GM21825 (cell line): ENCODE data around the gene CCRL2.

Source experiments
- ATAC-seq: cut with Tn5 transposase; IDR thresholded peaks from one replicate; pipeline ENCODE4 v1.9.1; 2021; ENCODE audit warnings: mild to moderate bottlenecking, moderate library complexity; ENCODE audit not compliant: unreplicated experiment

CCRL2 gene, protein sequence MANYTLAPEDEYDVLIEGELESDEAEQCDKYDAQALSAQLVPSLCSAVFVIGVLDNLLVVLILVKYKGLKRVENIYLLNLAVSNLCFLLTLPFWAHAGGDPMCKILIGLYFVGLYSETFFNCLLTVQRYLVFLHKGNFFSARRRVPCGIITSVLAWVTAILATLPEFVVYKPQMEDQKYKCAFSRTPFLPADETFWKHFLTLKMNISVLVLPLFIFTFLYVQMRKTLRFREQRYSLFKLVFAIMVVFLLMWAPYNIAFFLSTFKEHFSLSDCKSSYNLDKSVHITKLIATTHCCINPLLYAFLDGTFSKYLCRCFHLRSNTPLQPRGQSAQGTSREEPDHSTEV

DNA sequence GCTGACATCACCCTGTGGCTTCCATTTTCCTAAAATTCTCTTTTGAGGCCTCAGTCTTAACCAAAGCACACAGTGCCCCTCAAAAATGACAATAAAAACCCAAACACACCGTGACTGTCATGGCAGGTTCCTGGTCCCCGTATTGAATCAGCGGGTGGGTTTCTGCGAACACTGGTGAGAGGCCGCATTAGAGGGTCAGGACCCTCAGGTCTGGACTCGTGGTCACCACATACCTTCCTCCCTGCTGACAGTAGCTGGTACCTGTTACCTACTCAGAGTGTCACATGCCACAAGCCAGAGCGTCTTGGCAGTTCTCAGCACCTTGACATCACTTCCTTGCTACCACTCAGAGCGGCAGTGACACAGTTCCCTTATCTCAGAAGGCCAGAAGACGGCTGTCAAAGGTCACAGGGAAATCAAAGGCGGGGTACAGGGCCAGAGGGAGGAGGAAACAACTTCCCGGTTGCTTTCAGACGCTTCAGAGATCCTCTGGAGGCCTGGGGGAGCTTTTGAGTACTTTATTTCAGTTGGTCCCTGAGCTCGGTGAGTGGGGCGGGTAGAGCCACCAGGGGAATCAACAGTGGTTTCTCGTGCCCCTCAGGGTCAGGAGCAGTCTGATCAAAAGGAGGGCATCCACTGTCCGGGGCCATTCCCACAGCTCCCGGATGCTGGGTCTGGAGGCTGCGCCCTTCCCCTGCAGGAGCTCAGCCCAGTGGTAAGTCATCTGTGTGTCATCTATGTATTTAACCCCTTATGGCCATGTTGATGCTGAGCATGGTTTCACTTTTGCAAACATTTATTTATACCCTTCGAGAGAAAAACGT lies at the start of gene CCRL2, which contains the start of gene CCR5AS:
TSS of gene CCRL2 (plus strand) at position 472 of the 824 bp plus-strand sequence. CDS start 821 bp downstream, outside the sequence.
TSS of gene CCR5AS (minus strand) at position 279 of the 824 bp plus-strand sequence.
- ATAC-seq, result no peak

DNA sequence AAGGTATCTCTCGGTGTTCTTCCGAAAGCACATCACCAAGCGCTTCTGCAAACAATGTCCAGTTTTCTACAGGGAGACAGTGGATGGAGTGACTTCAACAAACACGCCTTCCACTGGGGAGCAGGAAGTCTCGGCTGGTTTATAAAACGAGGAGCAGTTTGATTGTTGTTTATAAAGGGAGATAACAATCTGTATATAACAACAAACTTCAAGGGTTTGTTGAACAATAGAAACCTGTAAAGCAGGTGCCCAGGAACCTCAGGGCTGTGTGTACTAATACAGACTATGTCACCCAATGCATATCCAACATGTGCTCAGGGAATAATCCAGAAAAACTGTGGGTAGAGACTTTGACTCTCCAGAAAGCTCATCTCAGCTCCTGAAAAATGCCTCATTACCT lies 48.6 kb upstream of the CCRL2 start:
- ATAC-seq, result no peak

DNA sequence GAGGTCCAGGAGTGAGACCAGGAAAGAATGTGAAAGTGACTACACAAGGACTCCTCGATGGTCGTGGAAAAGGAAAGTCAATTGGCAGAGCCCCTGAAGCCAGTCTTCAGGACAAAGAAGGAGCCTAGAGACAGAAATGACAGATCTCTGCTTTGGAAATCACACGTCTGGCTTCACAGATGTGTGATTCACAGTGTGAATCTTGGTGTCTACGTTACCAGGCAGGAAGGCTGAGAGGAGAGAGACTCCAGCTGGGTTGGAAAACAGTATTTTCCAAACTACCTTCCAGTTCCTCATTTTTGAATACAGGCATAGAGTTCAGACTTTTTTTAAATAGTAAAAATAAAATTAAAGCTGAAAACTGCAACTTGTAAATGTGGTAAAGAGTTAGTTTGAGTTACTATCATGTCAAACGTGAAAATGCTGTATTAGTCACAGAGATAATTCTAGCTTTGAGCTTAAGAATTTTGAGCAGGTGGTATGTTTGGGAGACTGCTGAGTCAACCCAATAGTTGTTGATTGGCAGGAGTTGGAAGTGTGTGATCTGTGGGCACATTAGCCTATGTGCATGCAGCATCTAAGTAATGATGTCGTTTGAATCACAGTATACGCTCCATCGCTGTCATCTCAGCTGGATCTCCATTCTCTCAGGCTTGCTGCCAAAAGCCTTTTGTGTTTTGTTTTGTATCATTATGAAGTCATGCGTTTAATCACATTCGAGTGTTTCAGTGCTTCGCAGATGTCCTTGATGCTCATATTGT lies 47.1 kb upstream of the CCRL2 start:
- peak; percentile 52 for ATAC-seq

DNA sequence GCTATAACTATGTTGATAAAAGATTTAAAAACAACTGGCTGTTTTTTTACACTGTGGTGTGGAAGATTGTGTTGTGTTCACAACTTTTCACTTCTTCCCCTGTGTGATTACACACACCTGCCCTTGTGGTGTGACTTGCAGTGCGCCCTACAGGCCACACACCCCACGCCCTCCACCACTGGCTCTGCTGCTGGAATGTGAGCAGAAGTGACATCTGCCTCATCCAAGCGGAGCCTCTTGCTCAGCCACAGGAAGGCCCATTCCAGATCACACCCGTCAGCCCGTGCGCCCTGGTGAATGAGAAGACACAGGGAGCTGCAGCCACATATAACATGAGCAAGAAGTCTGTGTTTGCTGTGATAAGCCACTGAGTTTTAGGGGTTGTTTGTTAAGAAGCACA lies 46.2 kb upstream of the CCRL2 start:
- ATAC-seq, result no peak

DNA sequence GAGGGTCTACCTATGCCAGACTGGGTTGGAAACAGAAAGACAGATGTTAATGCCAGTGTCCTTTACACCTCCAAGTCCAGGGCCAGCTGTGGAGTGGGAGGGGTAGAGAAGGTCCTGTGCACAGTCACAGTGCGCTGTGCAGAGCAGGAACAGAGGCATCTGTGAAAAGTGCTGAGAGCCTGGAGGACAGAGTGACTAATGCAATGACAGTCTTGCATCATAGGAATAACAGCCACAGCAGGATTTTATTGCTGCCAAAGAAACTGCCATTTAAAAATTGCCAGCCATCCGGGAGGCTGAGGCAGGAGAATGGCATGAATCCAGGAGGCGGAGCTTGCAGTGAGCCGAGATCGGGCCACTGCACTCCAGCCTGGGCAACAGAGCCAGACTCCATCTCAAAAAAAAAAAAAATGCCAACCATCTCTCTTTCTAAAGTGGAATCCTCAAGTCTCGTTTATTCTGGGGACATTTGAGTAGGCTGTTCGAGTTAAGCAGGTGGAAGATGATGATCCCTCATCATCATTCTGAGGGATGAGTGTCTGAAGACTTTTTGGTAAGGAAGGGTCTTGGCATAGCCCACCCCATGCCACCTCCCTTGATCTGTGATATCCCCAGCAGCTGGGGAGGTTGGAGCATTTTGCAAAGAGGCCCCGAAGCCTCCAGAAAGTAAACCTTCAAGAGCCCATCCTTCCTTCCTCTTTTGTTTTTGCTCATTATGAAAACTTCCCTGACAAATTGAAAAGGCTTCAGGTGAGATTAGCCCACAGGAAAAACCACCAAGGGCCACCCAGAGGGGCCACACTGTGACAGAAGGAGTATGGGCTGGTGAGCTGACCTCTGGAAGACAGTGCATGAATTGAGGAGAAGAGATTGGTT lies 45.4 kb upstream of the CCRL2 start:
- no peak for ATAC-seq

DNA sequence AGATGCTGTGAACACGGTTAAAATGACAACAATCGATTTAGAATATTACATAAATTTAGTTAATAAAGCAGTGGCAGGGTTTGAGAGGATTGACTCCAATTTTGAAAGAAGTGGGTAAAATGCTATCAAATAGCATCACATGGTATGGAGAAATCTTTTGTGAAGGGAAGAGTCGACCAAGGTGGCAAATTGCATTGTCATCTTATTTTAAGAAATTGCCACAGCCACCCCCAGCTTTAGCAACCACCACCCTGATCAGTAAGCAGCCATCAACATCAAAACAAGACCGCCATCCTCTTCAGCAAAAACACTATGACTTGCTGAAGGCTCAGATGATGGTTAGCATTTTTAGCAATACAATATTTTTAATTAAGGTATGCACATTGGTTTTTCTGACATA lies 42.0 kb upstream of the CCRL2 start:
- no peak for ATAC-seq

DNA sequence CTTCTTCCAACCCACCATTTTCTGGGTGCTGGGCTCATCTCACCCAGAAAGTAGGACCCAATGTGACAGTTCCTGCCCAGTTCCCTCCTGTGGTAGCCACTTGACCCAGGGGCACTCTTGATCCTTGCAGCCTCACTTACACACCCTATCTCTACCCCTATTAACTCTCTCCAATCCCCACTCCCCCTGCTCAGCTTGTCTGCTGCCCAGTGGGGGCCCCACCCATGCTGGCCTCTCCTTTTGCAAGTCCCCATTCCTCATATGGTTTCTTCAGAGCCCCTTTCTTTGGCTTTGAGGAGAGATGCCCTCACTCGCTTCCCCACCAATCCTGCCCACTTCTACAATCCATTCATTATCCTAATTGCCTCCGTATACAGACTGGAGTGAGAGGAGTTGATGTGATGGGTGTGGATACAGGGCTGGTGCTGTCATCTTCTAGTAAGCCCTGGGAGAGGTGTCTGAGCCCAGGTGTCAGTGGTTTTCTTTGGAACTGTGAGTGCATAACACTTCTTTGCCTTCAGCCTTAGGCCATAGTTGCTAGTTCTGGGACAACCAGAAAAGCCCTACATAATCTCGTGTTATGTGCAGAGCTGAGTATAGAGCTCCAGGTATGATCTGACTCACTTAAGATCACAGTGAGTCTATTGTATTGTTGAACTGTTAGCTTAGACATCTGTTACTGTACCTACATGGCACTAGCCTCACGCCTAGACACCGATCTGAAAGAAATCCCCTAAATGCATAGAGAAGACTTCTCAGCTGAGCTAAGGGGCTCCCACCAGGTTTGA lies 41.1 kb upstream of the CCRL2 start:
- ATAC-seq, result no peak

DNA sequence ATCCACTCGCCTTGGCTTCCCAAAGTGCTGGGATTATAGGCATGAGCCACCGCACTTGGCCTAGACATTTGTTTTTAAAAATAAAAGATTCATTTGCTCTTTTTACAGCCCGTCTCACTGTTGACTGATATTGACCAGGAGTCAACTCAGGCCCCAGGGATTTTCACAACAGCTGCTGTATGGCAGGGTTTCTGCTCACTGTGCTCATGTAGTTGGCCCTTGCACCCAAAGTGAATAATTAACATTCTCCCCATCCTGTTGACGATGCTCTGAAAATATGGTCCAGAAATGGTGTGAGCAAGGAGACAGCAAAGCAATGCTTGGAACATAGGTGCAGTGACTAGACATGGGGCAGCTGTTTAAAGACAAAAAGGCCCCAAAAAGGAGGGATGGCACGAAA lies 39.2 kb upstream of the CCRL2 start:
- ATAC-seq, result no peak

DNA sequence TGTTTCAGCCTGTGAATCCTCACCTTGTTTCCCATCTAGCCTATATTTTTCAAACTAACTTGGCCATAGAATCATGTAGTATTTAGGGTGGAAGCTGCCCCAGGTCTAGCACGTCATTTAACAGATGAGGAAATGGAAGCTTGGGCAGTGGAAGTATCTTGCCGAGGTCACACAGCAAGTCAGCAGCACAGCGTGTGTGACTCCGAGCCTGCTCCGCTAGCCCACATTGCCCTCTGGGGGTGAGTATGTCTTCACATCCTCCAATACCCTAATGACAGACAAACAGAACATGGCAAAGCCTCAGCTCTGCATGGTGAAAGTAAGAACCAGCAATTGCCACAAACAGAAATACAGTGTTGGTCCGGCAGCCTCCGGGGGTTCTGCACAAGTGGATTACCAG lies 38.5 kb upstream of the CCRL2 start:
- no peak for ATAC-seq

DNA sequence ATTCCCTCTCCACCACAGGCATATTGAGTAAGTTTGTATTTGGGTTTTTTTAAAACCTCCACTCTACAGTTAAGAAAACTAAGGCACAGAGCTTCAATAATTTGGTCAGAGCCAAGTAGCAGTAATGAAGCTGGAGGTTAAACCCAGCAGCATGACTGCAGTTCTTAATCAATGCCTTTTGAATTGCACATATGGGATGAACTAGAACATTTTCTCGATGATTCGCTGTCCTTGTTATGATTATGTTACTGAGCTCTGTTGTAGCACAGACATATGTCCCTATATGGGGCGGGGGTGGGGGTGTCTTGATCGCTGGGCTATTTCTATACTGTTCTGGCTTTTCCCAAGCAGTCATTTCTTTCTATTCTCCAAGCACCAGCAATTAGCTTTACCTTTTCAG lies 37.9 kb upstream of the CCRL2 start:
- ATAC-seq, result no peak

DNA sequence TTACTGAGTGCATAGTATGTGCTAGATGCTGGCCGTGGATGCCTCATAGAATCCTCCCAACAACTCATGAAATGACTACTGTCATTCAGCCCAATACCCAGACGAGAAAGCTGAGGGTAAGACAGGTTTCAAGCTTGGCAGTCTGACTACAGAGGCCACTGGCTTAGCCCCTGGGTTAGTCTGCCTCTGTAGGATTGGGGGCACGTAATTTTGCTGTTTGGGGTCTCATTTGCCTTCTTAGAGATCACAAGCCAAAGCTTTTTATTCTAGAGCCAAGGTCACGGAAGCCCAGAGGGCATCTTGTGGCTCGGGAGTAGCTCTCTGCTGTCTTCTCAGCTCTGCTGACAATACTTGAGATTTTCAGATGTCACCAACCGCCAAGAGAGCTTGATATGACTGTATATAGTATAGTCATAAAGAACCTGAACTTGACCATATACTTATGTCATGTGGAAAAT lies 37.4 kb upstream of the CCRL2 start:
- ATAC-seq, result peak; percentile 41

DNA sequence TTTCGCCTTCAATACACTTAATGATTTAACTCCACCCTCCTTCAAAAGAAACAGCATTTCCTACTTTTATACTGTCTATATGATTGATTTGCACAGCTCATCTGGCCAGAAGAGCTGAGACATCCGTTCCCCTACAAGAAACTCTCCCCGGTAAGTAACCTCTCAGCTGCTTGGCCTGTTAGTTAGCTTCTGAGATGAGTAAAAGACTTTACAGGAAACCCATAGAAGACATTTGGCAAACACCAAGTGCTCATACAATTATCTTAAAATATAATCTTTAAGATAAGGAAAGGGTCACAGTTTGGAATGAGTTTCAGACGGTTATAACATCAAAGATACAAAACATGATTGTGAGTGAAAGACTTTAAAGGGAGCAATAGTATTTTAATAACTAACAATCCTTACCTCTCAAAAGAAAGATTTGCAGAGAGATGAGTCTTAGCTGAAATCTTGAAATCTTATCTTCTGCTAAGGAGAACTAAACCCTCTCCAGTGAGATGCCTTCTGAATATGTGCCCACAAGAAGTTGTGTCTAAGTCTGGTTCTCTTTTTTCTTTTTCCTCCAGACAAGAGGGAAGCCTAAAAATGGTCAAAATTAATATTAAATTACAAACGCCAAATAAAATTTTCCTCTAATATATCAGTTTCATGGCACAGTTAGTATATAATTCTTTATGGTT lies 36.1 kb upstream of the CCRL2 start, which contains the start of gene CCR5:
TSS of gene CCR5 (plus strand) at position 108 of the 680 bp plus-strand sequence. CDS start 1,957 bp downstream, outside the sequence.
- ATAC-seq, result no peak

DNA sequence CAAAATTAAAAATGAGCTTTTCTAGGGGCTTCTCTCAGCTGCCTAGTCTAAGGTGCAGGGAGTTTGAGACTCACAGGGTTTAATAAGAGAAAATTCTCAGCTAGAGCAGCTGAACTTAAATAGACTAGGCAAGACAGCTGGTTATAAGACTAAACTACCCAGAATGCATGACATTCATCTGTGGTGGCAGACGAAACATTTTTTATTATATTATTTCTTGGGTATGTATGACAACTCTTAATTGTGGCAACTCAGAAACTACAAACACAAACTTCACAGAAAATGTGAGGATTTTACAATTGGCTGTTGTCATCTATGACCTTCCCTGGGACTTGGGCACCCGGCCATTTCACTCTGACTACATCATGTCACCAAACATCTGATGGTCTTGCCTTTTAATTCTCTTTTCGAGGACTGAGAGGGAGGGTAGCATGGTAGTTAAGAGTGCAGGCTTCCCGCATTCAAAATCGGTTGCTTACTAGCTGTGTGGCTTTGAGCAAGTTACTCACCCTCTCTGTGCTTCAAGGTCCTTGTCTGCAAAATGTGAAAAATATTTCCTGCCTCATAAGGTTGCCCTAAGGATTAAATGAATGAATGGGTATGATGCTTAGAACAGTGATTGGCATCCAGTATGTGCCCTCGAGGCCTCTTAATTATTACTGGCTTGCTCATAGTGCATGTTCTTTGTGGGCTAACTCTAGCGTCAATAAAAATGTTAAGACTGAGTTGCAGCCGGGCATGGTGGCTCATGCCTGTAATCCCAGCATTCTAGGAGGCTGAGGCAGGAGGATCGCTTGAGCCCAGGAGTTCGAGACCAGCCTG lies 35.3 kb upstream of the CCRL2 start:
- no peak for ATAC-seq

DNA sequence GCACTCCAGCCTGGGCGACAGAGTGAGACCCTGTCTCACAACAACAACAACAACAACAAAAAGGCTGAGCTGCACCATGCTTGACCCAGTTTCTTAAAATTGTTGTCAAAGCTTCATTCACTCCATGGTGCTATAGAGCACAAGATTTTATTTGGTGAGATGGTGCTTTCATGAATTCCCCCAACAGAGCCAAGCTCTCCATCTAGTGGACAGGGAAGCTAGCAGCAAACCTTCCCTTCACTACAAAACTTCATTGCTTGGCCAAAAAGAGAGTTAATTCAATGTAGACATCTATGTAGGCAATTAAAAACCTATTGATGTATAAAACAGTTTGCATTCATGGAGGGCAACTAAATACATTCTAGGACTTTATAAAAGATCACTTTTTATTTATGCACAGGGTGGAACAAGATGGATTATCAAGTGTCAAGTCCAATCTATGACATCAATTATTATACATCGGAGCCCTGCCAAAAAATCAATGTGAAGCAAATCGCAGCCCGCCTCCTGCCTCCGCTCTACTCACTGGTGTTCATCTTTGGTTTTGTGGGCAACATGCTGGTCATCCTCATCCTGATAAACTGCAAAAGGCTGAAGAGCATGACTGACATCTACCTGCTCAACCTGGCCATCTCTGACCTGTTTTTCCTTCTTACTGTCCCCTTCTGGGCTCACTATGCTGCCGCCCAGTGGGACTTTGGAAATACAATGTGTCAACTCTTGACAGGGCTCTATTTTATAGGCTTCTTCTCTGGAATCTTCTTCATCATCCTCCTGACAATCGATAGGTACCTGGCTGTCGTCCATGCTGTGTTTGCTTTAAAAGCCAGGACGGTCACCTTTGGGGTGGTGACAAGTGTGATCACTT lies 34.3 kb upstream of the CCRL2 start:
- ATAC-seq, result no peak

DNA sequence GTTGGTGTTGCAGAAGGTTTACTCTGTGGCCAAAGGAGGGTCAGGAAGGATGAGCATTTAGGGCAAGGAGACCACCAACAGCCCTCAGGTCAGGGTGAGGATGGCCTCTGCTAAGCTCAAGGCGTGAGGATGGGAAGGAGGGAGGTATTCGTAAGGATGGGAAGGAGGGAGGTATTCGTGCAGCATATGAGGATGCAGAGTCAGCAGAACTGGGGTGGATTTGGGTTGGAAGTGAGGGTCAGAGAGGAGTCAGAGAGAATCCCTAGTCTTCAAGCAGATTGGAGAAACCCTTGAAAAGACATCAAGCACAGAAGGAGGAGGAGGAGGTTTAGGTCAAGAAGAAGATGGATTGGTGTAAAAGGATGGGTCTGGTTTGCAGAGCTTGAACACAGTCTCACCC lies 32.3 kb upstream of the CCRL2 start:
- ATAC-seq, result no peak

DNA sequence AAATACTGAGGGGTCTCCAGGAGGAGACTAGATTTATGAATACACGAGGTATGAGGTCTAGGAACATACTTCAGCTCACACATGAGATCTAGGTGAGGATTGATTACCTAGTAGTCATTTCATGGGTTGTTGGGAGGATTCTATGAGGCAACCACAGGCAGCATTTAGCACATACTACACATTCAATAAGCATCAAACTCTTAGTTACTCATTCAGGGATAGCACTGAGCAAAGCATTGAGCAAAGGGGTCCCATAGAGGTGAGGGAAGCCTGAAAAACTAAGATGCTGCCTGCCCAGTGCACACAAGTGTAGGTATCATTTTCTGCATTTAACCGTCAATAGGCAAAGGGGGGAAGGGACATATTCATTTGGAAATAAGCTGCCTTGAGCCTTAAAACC lies 31.8 kb upstream of the CCRL2 start:
- ATAC-seq, result no peak

DNA sequence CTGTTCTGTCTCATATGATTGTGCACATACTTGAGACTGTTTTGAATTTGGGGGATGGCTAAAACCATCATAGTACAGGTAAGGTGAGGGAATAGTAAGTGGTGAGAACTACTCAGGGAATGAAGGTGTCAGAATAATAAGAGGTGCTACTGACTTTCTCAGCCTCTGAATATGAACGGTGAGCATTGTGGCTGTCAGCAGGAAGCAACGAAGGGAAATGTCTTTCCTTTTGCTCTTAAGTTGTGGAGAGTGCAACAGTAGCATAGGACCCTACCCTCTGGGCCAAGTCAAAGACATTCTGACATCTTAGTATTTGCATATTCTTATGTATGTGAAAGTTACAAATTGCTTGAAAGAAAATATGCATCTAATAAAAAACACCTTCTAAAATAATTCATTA lies 31.2 kb upstream of the CCRL2 start:
- no peak for ATAC-seq
